Caco-2 (cell line): Measurements from ENCODE around the gene PDE2A. TPM values are rescaled to one million over a fixed set of nuclear protein-coding genes. Genes with fewer than 3 reads are reported as not detected.

Experiments used
- BruUV-seq: library from RNA; stranded (reverse); fragments of 400-500 nt; replicated peaks from 2 replicates; lab custom pipeline; 2021; lab: Mats Ljungman, UMichigan
- CTCF ChIA-PET: fragments of 300-600 bp; sonication (Branson Sonifier 250); formaldehyde crosslinking; loops from one replicate; lab custom pipeline; 2022; ENCODE audit warnings: antibody characterized with exemption; lab: Charles Lee
- POLR2A ChIA-PET: fragments of 300-600 bp; sonication (Branson Sonifier 250); formaldehyde crosslinking; loops from one replicate; lab custom pipeline; 2022; ENCODE audit warnings: antibody characterized with exemption; lab: Charles Lee
- DNase-seq, 2 experiments: peaks; one replicate each; pipeline versions ENCODE4 v3.0.0 to v3.0.0-alpha.2; 2020 to 2022
- H3K27me3 ChIP-seq: replicated peaks from 2 replicates; pipeline ENCODE4 v1.6.0; 2011; ENCODE audit warnings: low read length; ENCODE audit not compliant: control insufficient read depth, insufficient read depth
- H3K36me3 ChIP-seq: 2 replicates; pipeline ENCODE4 v1.5.1; 2011; ENCODE audit warnings: low read length; ENCODE audit not compliant: control insufficient read depth, insufficient read depth
- H3K4me1 ChIP-seq: fragments of 250-450 bp; sonication (Bioruptor Pico); 2 replicates; pipeline ENCODE4 v1.5.1; 2020; ENCODE audit warnings: mild to moderate bottlenecking
- H3K4me3 ChIP-seq: 2 replicates; pipeline ENCODE4 v1.5.1; 2011; ENCODE audit warnings: low read depth, mild to moderate bottlenecking, control low read depth, low read length
- H3K9me3 ChIP-seq: fragments of 250-450 bp; sonication (Bioruptor Pico); 2 replicates; pipeline ENCODE4 v1.5.1; 2020; ENCODE audit warnings: mild to moderate bottlenecking, moderate library complexity
- H3K27ac Mint-ChIP-seq: one replicate; pipeline ENCODE4 v1.8.0; 2022; ENCODE audit warnings: mixed read lengths; ENCODE audit not compliant: unreplicated experiment
- H3K27me3 Mint-ChIP-seq: one replicate; pipeline ENCODE4 v1.8.0; 2022; ENCODE audit warnings: mixed read lengths; ENCODE audit not compliant: insufficient read depth, unreplicated experiment
- H3K36me3 Mint-ChIP-seq: one replicate; pipeline ENCODE4 v1.8.0; 2022; ENCODE audit warnings: mild to moderate bottlenecking, mixed read lengths; ENCODE audit not compliant: insufficient read depth, unreplicated experiment
- H3K4me1 Mint-ChIP-seq: one replicate; pipeline ENCODE4 v1.8.0; 2022; ENCODE audit warnings: low read depth, mixed read lengths; ENCODE audit not compliant: unreplicated experiment
- H3K4me3 Mint-ChIP-seq: one replicate; pipeline ENCODE4 v1.8.0; 2022; ENCODE audit warnings: mild to moderate bottlenecking, moderate library complexity, mixed read lengths; ENCODE audit not compliant: unreplicated experiment
- H3K9me3 Mint-ChIP-seq: one replicate; pipeline ENCODE4 v1.8.0; 2022; ENCODE audit warnings: mixed read lengths; ENCODE audit not compliant: unreplicated experiment
- intact Hi-C: fragments of 100-400 bp; cut with micrococcal nuclease; formaldehyde crosslinking; loops from one replicate; pipeline ENCODE4 v1.10.0; 2022; ENCODE audit not compliant: unreplicated experiment
- total RNA-seq: library from RNA; stranded (reverse); gene quantifications from 2 replicates; pipeline ENCODE4 v1.2.3, GENCODE V29; 2022
- TF ChIP-seq, protein P1 (sequence below), 2 experiments: fragments of 200-600 bp in 1 of 2; IDR thresholded peaks; 1 replicate in 1 of 2; 2 replicates in 1 of 2; pipeline versions ENCODE4 v1.5.1 to v1.8.0; 2011 to 2022; ENCODE audit warnings: antibody characterized with exemption in 1 of 2, control low read depth in 1 of 2, inconsistent platforms in 1 of 2, low read depth in 1 of 2, low read length in 1 of 2, mild to moderate bottlenecking in 1 of 2, moderate library complexity in 1 of 2; ENCODE audit not compliant: insufficient read depth in 1 of 2, severe bottlenecking in 1 of 2, unreplicated experiment in 1 of 2

PDE2A gene
- total RNA-seq, 1 experiment from 2014 or later: 1.4 TPM

DNA sequence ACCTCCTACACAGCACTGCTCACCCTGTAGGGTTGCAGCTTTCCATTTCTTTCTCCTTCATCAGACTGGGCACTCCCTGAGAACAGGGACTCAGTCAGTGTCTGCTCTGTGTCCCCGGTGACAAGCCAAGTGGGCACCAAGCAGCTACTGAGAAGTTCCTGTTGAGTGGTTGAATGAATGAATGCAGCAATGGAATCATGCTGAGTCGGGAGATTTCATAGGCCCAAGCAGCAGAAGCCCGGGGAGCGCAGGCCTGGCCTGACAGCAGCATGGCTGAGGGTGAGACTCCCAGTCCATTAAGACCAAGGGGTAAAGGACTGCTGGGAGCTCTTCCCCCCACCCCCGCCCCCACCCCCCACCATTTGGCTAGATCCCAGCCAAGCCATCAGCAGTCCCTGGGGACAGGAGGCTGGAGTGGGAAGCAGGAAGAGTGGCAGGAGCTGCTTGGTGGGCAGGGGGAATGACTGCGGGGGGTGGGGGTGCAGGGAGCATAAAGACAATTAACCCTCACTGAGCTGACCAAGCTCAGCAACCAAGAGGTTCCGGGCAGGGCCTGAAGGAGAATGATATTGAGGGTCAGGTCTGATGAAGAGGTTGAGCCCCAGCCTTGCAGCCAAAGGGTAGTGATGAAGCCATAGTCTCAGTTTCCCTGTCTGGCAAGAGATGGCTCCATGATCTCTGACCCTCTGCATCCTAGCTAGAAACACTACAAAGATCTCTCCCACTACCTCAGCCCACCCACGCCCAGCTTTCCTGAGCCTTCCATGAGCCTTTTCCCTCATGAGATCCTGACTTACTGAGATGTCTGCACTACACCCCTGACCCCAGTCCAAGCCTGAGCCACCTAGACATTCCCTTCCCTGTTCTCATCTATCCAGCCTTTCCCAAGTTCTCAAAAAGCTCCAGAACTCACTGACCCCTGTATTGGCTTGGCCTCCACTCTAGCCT is 2.8 kb downstream of the PDE2A start:
- peaks cover 8% of the 10 kb centered on the region for H3K9me3 Mint-ChIP-seq
- CTCF ChIA-PET: interaction anchor here (1.0 to 1.8 kb wide), 2 partner anchors 13 to 200 kb away, joined by 3 to 4 read pairs; no protein-coding TSS in a partner anchor
- POLR2A ChIA-PET: no interaction called here
- DNase-seq: no peak
- no peak overlapping the region for H3K27ac Mint-ChIP-seq
- peaks cover 29% of the 10 kb centered on the region for H3K27me3 Mint-ChIP-seq
- Histone ChIP-seq H3K4me3 (no peak overlapping the region), H3K36me3 (no peaks in the 10 kb centered on the region), H3K9me3 (peaks cover 9% of the 10 kb centered on the region; the same call in 1 of the 2 replicates), H3K4me1 (no peaks in the 10 kb centered on the region), H3K27me3 (no peaks in the 10 kb centered on the region; the same call in 1 of the 2 replicates)
- no peak overlapping the region for H3K4me3 Mint-ChIP-seq
- TF ChIP-seq, protein P1, sequence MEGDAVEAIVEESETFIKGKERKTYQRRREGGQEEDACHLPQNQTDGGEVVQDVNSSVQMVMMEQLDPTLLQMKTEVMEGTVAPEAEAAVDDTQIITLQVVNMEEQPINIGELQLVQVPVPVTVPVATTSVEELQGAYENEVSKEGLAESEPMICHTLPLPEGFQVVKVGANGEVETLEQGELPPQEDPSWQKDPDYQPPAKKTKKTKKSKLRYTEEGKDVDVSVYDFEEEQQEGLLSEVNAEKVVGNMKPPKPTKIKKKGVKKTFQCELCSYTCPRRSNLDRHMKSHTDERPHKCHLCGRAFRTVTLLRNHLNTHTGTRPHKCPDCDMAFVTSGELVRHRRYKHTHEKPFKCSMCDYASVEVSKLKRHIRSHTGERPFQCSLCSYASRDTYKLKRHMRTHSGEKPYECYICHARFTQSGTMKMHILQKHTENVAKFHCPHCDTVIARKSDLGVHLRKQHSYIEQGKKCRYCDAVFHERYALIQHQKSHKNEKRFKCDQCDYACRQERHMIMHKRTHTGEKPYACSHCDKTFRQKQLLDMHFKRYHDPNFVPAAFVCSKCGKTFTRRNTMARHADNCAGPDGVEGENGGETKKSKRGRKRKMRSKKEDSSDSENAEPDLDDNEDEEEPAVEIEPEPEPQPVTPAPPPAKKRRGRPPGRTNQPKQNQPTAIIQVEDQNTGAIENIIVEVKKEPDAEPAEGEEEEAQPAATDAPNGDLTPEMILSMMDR (IDR thresholded peaks at IDR 0.05; ENCODE audit: insufficient read depth in 1 of 2, low read depth in 1 of 2, low read length in 1 of 2, severe bottlenecking in 1 of 2, unreplicated experiment in 1 of 2): no peak
- no TSS peak for BruUV-seq
- peaks cover 7% of the 10 kb centered on the region for H3K36me3 Mint-ChIP-seq
- no peaks in the 10 kb centered on the region for H3K4me1 Mint-ChIP-seq
- intact Hi-C loops: no loop called here

DNA sequence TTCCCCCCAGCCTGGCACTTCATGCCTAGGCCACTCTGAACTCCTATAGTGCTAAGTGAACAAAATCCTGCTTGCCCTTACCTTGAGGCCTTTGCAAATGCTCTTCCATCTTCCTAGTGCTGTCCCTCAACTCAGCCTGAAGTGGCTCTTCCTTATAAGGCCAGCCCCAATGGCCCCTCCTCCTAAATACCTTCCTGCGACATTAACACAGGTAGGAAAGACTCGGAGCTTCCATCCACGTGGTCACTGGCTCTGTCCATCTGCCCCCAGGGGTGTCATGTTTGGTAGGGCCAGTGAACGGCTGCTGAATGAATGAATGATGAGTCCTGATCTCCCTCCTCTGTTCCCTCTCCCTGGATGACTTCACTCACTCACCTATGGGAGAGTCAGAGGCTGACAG is 4.2 kb downstream of the PDE2A start:
- TF ChIP-seq, protein P1 (IDR thresholded peaks at IDR 0.05; ENCODE audit: insufficient read depth in 1 of 2, low read depth in 1 of 2, low read length in 1 of 2, severe bottlenecking in 1 of 2, unreplicated experiment in 1 of 2): no peak
- no peak overlapping the region for H3K4me3 ChIP-seq
- no peaks in the 10 kb centered on the region for H3K36me3 ChIP-seq
- H3K27me3 ChIP-seq: no peaks in the 10 kb centered on the region; the same call in 1 of the 2 replicates
- H3K4me1 Mint-ChIP-seq: no peaks in the 10 kb centered on the region
- no peak overlapping the region for H3K27ac Mint-ChIP-seq
- BruUV-seq: no TSS peak
- H3K4me3 Mint-ChIP-seq: no peak overlapping the region
- H3K4me1 ChIP-seq: no peaks in the 10 kb centered on the region
- peaks cover 9% of the 10 kb centered on the region; the same call in 1 of the 2 replicates for H3K9me3 ChIP-seq
- no peak for DNase-seq
- H3K9me3 Mint-ChIP-seq: peaks cover 8% of the 10 kb centered on the region
- ChIA-PET CTCF (interaction anchor here (0.6 to 3.1 kb wide), 2 partner anchors 14 to 80 kb away, joined by 5 to 15 read pairs; no protein-coding TSS in a partner anchor), POLR2A (no interaction called here)
- intact Hi-C loops: no loop called here
- peaks cover 7% of the 10 kb centered on the region for H3K36me3 Mint-ChIP-seq
- peaks cover 29% of the 10 kb centered on the region for H3K27me3 Mint-ChIP-seq

DNA sequence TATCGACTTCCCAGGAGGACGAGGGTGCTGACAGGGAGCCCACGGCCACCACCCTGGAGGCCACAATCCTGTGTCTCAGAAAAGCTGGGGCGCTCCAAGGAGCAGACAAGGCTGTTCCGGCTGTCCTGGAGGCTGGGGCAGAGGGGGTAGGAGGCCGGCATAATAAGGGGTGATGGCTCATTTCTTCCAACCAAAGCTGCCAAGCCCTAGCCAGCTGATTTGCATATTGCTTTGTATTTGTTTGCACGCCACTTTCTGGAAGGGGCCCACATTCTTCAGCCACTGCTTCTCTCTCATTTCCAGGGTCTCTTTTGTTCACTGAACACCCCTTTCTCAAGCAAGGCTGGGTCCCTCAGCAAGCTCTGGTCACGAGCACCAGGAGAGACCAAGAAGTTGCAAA is 4.7 kb downstream of the PDE2A start:
- ChIA-PET POLR2A (no interaction called here), CTCF (interaction anchor here (0.6 to 3.1 kb wide), 2 partner anchors 15 to 80 kb away, joined by 5 to 15 read pairs; no protein-coding TSS in a partner anchor)
- DNase-seq: no peak
- Histone ChIP-seq H3K27me3 (no peaks in the 10 kb centered on the region; the same call in 1 of the 2 replicates), H3K4me3 (no peak overlapping the region), H3K4me1 (no peaks in the 10 kb centered on the region), H3K9me3 (peaks cover 9% of the 10 kb centered on the region; the same call in 1 of the 2 replicates), H3K36me3 (no peaks in the 10 kb centered on the region)
- TF ChIP-seq, protein P1 (IDR thresholded peaks at IDR 0.05; ENCODE audit: insufficient read depth in 1 of 2, low read depth in 1 of 2, low read length in 1 of 2, severe bottlenecking in 1 of 2, unreplicated experiment in 1 of 2): no peak
- Mint-ChIP-seq H3K36me3 (peaks cover 7% of the 10 kb centered on the region), H3K9me3 (peaks cover 8% of the 10 kb centered on the region), H3K27me3 (peaks cover 27% of the 10 kb centered on the region), H3K27ac (no peak overlapping the region), H3K4me1 (no peaks in the 10 kb centered on the region), H3K4me3 (no peak overlapping the region)
- intact Hi-C loops: no loop called here
- BruUV-seq: no TSS peak
